Right lobe of liver (tissue), 6 donors: Measurements from ENCODE around the gene RAB12. TPM values are rescaled to one million over a fixed set of nuclear protein-coding genes. Genes with fewer than 3 reads are reported as not detected.

Experiments used
- ATAC-seq, 4 donors: fragments of 200-7000 bp; cut with Tn5 transposase; one replicate each; pipeline ENCODE4 v1.9.1; 2020; ENCODE audit warnings: mild to moderate bottlenecking in 4 of 4, moderate library complexity in 4 of 4
- DNase-seq, 3 donors: peaks; one replicate each; pipeline ENCODE4 v3.0.0-alpha.2; 2020
- H3K27ac ChIP-seq, 3 donors: fragments of 200-600 bp; one replicate each; pipeline ENCODE4 v1.8.0; 2022
- H3K27me3 ChIP-seq, 2 donors: fragments of 200-600 bp; one replicate each; pipeline ENCODE4 v1.8.0; 2022
- H3K36me3 ChIP-seq, 4 donors: fragments of 200-600 bp; sonication (generic) in 1 of 4; one replicate each; pipeline versions ENCODE4 v1.5.1 to v1.8.0; 2017 to 2022; ENCODE audit warnings: control low read depth in 1 of 4
- H3K4me1 ChIP-seq, 4 donors: fragments of 200-600 bp; sonication (generic) in 1 of 4; one replicate each; pipeline versions ENCODE4 v1.5.1 to v1.8.0; 2017 to 2022; ENCODE audit warnings: control low read depth in 1 of 4
- H3K4me3 ChIP-seq, 3 donors: fragments of 200-600 bp; one replicate each; pipeline ENCODE4 v1.8.0; 2022
- H3K9me3 ChIP-seq, 4 donors: fragments of 200-600 bp; sonication (generic) in 1 of 4; one replicate each; pipeline versions ENCODE4 v1.5.1 to v1.8.0; 2017 to 2022; ENCODE audit warnings: control low read depth in 1 of 4
- POLR2A ChIP-seq: fragments of 450-650 bp; IDR thresholded peaks from one replicate; pipeline ENCODE4 v1.6.1; 2017; ENCODE audit warnings: antibody characterized with exemption, mild to moderate bottlenecking
- WGBS: methylation state at CpG from one replicate; pipeline ENCODE4 v1.1.6; 2018; ENCODE audit warnings: low coverage, low lambda C conversion rate; ENCODE audit not compliant: insufficient coverage; ENCODE audit errors: missing lambda C conversion rate; 5-methylcytosine and 5-hydroxymethylcytosine counted together
- intact Hi-C, 2 donors: fragments of 100-400 bp; cut with DNase I; formaldehyde crosslinking; loops; one replicate each; pipeline versions ENCODE4 v1.11.2 to v1.14.1; 2022
- total RNA-seq, 6 experiments: library from RNA; depleted of rRNA in 2 of 6; stranded (reverse); fragments of >200 nt in 2 of 6; fragmentation: NEBNext Ultra II Directional in 3 of 6; extraction: Animal tissue kit (Norgen Biotek cat#: 25700) in 3 of 6; gene quantifications; one replicate each; pipeline versions ENCODE4 v1.1.0 to v1.2.4, GENCODE V29; 2016 to 2023
- TF ChIP-seq, protein P1 (sequence below), 4 donors: fragments of 200-600 bp in 3 of 4; fragments of 450-650 bp in 1 of 4; IDR thresholded peaks; one replicate each; pipeline versions ENCODE4 v1.5.1 to v1.8.0; 2016 to 2022; ENCODE audit warnings: antibody characterized with exemption in 4 of 4, mild to moderate bottlenecking in 2 of 4
- donor health status: DM: no; HTN: yes; CAD: no.
- donor health status: DM: no; HTN: no; CAD: no.
- donor health status: DM: no; HTN: no; CAD: no.
- donor health status: DM: no; HTN: yes; CAD: no.
- donor health status: DM: no; HTN: yes; CAD: no.

Gene RAB12
- total RNA-seq, 6 experiments from 2014 or later: 16.5 to 26.5 (median 22.6) TPM

- TF ChIP-seq, protein P1, sequence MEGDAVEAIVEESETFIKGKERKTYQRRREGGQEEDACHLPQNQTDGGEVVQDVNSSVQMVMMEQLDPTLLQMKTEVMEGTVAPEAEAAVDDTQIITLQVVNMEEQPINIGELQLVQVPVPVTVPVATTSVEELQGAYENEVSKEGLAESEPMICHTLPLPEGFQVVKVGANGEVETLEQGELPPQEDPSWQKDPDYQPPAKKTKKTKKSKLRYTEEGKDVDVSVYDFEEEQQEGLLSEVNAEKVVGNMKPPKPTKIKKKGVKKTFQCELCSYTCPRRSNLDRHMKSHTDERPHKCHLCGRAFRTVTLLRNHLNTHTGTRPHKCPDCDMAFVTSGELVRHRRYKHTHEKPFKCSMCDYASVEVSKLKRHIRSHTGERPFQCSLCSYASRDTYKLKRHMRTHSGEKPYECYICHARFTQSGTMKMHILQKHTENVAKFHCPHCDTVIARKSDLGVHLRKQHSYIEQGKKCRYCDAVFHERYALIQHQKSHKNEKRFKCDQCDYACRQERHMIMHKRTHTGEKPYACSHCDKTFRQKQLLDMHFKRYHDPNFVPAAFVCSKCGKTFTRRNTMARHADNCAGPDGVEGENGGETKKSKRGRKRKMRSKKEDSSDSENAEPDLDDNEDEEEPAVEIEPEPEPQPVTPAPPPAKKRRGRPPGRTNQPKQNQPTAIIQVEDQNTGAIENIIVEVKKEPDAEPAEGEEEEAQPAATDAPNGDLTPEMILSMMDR (IDR thresholded peaks at IDR 0.05): no peak
- no peak for TF ChIP-seq POLR2A
- Histone ChIP-seq H3K4me1 (no peaks in the 10 kb centered on the region), H3K36me3 (no peaks in the 10 kb centered on the region), H3K4me3 (no peak overlapping the region), H3K27me3 (no peaks in the 10 kb centered on the region), H3K9me3 (no peaks in the 10 kb centered on the region), H3K27ac (no peak overlapping the region)
- ATAC-seq (no peak), DNase-seq (no peak)
- WGBS: 90% methylated on average over 4 of the region's 6 CpGs
- intact Hi-C loops: no loop called here
These were observed 13.8 kb upstream of the RAB12 start for GRCh38 chr18:8595445-8595844.

GRCh38 chr18:8601277-8602032 lies 7.8 kb upstream of the RAB12 start:
- Histone ChIP-seq H3K4me1 (peaks cover 0 to 2% (median 0%) of the 10 kb centered on the region in 4 donors), H3K27me3 (no peaks in the 10 kb centered on the region), H3K36me3 (no peaks in the 10 kb centered on the region), H3K4me3 (no peak overlapping the region), H3K27ac (no peak overlapping the region), H3K9me3 (no peaks in the 10 kb centered on the region)
- ATAC-seq (peak in 2 of 4 donors; percentile 37 to 48), DNase-seq (no peak)
- intact Hi-C loops: no loop called here
- TF ChIP-seq, protein P1 (IDR thresholded peaks at IDR 0.05): no peak
- TF ChIP-seq POLR2A: no peak
- WGBS: 60% methylated on average over 6 of the region's 6 CpGs

DNA sequence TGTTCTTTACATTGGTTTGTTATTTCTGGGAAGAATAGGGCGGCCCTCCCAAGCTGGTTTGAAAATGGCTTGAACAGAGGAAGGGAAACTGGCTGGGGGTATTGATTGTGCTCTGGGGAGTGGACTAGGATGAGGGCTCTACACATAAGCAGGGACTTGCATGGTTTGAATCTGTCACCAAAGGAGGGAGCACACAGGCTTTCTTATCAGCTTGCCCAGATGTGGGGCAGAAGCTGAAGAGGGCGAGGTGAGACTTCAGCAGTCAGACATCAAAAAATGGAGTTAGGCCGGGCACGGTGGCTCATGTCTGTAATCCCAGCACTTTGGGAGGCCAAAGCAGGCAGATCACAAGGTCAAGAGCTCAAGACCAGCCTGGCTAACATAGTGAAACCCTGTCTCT lies 7.2 kb upstream of the RAB12 start:
- Histone ChIP-seq H3K4me1 (peaks cover 0 to 2% (median 0%) of the 10 kb centered on the region in 4 donors), H3K9me3 (no peaks in the 10 kb centered on the region), H3K4me3 (no peak overlapping the region), H3K36me3 (no peaks in the 10 kb centered on the region), H3K27ac (no peak overlapping the region), H3K27me3 (no peaks in the 10 kb centered on the region)
- intact Hi-C loops: no loop called here
- WGBS: 85% methylated on average over 4 of the region's 4 CpGs
- ATAC-seq (no peak), DNase-seq (no peak)
- no peak for TF ChIP-seq POLR2A
- TF ChIP-seq, protein P1 (IDR thresholded peaks at IDR 0.05): no peak

DNA sequence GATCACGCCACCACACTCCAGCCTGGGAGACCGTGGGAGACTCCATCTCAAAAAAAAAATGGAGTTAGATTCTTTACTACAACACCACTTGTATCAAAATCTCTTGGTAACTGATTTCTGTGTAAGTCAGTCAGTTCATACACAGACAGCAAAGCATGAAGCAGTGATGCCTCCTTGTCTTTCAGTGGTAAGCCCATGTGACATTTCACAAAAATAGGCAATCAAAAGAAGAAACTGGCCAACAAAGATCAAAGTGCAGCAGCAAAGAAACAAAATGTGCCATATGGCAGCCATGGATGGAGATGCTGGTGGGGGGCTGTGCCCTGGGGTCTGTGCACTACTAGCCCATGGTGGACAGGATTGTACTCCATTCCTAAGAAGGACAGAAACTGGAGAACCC lies 6.7 kb upstream of the RAB12 start:
- TF ChIP-seq POLR2A: no peak
- TF ChIP-seq, protein P1 (IDR thresholded peaks at IDR 0.05): no peak
- Histone ChIP-seq H3K27ac (no peak overlapping the region), H3K4me3 (no peak overlapping the region), H3K9me3 (no peaks in the 10 kb centered on the region), H3K4me1 (peaks cover 0 to 2% (median 0%) of the 10 kb centered on the region in 4 donors), H3K27me3 (no peaks in the 10 kb centered on the region), H3K36me3 (no peaks in the 10 kb centered on the region)
- WGBS: 83% methylated on average over 2 of the region's 2 CpGs
- ATAC-seq: no peak
- intact Hi-C loops: no loop called here
- no peak for DNase-seq
